GM18505 (cell line): ENCODE measurements around the gene TRIL.

Experiments used
- ATAC-seq: cut with Tn5 transposase; IDR thresholded peaks from one replicate; pipeline ENCODE4 v1.9.1; 2021; ENCODE audit not compliant: unreplicated experiment
- POLR2A ChIP-seq: IDR thresholded peaks from 4 replicates; pipeline ENCODE4 v1.6.1; 2011; ENCODE audit warnings: borderline replicate concordance; ENCODE audit not compliant: insufficient read depth, insufficient read length; ENCODE audit errors: extremely low read depth

Gene TRIL

DNA sequence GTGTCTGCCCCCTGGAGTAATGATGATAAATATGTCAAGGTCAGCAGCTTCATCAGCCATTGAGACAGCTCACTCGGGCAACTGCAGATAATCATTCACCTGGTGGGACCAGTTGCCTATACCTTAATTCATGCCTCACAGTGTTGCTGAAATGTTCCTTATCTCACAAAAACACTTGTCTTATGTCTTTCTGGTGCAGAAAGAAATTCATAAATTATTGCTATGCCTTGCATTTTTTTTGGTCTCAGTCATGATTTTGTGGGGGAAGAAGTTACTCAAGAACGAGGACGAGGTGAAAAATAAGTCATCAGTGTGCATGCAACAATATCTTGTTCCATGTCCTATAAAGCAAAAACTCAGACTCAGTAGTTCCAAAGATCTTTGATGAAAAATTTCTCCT is 16.0 kb downstream of the TRIL start:
- TF ChIP-seq POLR2A = no peak
- ATAC-seq = no peak

DNA sequence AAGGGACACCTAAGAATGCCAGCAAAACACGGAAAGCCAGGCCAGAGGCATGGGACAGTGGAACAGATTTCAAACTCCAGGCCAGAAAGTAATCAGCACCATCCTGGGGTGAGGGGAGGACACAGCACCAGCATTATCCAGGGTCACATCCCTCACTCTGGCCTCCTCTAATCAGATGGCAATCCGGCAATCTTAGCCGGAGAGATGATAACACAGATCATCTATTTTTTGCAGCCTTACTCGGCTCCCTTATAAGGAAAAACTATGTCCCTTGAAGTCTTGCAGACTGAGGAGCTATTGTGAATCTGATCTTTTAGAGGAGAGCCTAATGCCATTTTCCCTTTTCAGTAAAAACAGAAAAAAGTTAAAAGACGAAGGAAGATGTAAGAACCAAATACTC is 16.5 kb downstream of the TRIL start:
- ATAC-seq = no peak
- TF ChIP-seq POLR2A = no peak

DNA sequence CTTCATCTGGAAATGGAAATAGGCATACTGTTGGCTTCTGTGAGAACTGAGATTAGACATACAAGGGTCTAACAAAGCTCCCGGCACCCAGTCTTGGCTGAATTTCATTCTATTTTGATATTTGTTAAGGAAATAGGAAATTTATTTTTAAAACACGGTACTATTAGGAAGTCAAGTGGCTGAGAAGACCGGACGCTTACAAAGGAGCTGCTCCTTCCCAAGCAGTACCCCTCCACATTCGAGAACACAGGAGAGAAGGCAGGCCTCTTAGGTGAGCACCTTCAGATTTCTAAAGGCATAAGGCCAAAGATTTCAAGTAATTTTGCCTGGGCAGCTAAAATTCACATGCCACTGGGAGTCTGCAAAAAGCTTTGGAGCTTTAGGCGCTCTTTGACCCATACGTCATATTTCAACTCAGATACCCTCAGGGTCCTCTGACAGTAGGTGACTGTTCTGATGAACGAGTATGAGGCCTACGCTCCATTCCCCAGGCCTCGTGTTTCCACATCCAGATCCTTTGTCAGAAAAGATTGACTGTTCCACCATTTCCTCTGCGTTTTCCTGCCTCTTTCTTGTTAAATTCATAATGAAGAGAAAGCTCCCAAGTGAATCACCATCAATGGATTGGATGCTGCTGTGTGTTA is 17.3 kb downstream of the TRIL start:
- TF ChIP-seq POLR2A = no peak
- ATAC-seq = no peak

DNA sequence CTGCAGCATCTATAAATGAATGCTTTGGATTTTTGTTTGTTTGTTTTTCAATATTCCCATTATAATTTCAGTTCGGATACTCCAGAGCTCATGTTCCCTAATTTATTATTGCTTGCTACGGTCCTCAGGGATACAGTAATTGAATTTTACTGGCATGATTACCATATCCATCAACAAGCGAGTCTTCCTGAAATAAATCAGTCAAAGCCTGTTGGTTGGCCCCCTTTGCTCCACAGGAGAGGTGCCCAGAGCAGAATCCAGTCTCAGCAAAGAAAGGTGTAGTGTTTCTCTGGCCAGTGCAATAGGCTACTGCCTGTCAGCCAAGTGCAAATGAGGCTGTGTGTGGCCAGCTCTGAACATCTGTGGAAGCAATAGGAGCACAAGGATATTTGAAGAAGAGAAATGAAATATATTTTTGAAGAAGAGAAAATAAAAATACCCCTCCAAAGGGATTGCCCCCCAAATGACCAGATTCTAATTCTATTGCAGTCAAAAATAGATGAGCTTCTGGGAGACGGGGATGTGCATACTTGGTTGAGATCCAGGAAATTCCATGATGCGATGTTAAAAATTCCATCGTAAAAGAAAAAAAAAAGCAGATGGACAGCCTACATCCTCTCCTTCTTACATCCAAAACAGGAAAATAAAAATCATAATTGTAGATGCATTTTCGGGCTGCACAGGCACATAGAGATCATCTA is 18.1 kb downstream of the TRIL start:
- ATAC-seq = no peak
- TF ChIP-seq POLR2A = no peak

DNA sequence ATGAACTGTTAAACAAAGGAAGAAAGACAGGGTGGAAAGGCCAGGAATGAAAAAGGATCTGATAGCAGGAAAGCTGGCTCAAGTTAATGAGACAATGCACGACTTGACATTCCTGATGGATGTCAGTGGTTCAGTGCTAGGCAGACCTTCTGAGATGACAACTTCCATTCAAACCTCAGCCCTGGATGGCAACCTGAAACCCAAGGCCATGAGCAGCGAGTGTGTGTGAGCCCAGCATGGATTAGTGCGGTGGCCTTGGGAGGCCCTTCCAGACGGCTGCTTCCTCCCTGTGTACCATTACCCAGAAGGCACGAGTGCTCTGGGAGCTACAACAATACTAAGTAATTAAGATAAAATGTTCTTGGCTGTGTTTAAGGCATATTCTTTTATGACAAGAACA is 18.8 kb downstream of the TRIL start:
- TF ChIP-seq POLR2A = no peak

DNA sequence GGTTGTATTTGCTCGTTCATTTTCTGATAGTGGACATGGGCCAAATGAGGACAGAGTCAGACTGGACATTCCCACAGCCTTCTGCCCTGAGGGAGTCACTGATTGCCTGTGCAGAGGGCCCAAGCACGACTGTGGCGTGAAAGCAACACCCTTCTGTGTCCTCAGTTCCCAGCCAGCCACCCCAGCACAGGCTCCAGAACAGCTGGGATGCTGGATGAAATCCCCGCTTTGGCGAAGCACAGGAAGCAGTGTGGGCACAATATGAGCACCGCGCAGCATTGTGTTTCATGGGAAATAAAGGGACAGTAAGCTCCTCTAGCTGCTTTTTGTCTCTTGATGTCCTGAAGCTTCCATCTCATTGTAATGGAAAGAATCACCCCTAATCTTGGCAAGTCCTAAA is 20.5 kb downstream of the TRIL start:
- TF ChIP-seq POLR2A = no peak
- ATAC-seq = no peak

More for the DNA sequence above, 18.8 kb downstream of the TRIL start:
- no peak for ATAC-seq

DNA sequence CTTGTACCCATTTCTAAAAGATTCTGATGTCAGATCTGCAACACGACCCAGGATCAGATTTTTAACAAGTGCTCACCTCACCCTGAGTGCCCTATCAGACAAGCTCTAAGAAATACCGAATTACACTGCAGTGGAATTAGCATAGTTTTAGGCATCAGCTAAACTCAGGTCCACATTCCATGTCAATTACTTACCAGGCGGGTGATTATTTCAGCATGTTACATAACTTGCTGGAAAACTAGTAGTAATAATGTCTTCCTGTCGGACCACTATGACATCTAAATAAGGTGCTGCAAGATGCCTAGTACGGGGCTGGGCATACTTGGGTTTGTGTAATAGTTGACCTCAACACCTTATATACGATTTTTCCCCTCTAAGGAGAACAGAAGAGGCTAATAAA is 21.0 kb downstream of the TRIL start:
- no peak for ATAC-seq
- no peak for TF ChIP-seq POLR2A

DNA sequence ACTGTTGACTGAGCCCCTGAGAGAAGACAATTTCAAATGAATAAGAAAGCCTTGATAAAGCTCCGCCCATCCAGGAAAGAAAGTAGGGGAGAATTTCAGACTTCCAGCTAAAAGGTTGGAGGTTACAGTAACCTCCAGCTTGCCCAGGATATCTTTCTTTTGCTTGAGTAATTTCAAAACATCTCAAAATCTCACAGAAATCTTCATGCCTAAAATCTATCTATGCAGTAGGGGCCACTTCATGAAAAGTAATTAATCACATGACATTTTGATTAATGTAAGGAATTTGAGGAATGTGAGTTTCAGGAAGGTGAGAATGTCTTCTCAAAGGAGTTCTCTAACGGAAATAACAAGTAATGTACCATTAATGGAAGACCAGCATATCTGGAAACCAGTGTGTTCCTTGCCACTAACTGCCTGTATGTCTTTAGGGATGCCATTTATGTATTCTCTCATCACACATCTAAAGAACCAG is 24.2 kb downstream of the TRIL start:
- ATAC-seq = no peak
- no peak for TF ChIP-seq POLR2A

DNA sequence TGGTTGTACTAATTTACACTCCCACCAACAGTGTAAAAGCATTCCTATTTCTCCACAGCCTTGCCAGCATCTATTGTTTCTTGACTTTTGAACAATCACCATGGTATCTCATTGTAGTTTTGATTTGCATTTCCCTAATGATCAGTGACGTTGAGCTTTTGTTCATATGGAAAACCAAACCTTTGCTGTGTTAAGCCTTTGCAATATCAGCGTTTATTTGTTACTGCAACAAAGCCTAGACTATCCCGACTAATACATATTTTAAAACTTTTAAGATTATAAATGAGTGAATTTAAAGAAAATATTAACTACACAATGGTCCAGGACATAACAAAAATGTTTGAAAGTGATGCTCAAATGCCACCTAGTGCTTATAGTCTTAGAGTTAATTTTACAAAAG is 26.6 kb downstream of the TRIL start:
- TF ChIP-seq POLR2A = no peak
- no peak for ATAC-seq

DNA sequence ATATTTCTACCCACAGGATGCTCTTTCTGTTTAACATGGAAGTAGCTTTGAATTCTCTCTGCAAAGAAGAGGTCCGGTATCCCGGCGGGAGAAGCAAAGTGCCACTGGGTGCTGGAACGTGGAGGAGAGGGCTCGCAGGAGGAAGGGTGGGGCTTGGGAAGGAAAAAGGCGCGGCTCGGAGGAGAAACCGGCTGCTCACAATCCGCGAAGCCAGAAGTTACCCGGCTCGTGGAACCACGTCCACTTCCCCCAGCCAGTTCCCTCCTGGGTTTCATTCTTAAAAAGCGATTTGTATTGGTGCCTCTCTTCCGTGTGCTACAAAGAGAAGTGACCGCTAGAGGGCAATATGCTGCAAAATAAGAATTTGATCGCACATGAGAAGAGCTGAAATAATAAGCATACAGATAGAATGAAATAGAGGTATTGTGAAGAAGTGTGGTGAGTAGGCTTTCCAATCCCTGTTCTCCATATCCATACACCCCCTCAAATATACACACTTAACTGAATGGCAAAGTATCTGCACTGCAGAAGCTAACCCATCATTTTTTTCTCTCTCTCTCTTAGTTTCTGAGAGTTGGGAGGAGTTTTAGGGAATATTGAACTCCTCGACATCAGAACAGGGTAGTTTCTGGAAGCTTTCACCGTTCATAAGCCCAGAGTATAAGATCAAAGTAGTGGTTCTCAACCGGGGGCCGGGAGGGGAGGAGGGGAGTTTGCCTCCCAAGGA is 31.1 kb downstream of the TRIL start:
- ATAC-seq = peak; percentile 82
- TF ChIP-seq POLR2A = no peak

DNA sequence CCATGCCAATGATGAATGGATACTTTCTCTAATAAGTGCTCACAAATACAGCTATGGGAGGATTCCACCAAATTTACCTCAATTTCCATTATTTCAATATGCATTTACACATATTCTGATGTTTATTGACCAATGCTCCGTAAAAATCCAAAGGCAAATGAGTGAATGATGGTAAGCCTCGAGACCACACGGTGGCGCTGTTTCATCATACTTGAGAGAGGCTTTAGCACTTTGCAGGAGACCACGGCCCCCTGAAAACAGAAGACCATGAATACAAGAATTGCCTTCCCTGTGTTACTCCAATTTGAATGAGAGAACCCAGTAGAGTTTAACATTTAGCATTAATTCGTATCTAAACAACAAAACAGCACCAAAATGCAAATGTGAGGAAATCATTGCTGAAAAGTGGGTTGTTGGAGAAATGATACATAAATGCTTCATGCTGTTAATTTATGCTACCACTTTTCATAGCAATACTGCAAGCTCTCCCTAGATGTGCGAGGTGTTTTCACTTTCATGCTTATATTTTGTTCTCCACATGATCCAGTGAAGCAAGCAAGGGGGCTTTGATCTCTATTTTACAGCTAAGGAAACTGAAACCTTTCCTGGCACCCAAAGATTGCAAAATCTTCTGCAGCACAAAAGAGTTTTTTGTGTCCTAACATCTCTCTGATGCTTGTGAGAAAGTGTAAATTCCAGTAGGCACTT is 35.4 kb downstream of the TRIL start:
- ATAC-seq = no peak

DNA sequence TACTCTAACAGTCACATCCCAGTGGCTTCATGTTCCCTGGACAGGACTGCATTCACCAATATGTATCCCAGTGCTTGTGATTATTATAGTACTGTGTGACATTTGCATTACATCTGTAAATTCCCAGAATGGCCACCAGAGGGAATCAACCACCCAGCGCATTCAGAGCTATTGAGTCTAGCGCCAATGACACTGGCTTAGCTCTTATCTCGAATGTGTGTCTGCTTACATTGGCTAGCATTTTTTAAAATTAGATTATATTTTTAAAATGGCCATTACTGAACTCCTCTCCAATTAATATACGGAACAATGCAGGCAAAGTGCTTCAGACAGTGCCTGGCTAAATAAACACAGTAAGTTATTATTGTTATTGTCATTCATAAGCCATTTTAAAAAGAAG is 36.3 kb downstream of the TRIL start:
- TF ChIP-seq POLR2A = no peak
- ATAC-seq = no peak

More for the DNA sequence above, 35.4 kb downstream of the TRIL start:
- TF ChIP-seq POLR2A = no peak

DNA sequence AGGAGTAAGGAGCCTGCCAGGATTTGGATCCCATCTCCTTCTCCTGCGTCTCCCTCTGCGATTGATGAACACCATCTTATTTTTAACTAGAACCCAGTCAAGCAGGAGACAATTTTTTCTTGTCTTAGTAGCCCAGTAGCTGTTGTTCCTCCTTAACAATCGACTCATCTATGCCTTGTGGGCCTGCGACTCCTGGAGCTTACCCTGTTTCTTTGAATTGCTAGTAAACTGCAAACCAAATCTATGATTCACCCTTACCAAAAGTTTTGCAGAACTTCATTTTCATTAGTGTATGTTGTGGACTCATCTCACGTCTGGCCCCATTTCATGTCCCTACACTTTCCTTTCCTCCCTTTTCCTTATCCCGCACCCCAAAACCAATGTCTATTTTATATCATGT is 37.7 kb downstream of the TRIL start:
- no peak for TF ChIP-seq POLR2A
- ATAC-seq = no peak
